ENCODE measurements around the gene ZNF638.
"Not testable (repeated sequence)": the region's sequence is repeated elsewhere in the genome, so short reads cannot be mapped to it uniquely, and the experiment has no call there.

Gene ZNF638

GRCh38 chr2:71331581-71332434, at the start of gene ZNF638:
Gene ZNF638, plus strand, starts transcription at chr2:71331782. Its CDS starts 17,173 bp downstream, at chr2:71348955.
- DNase-seq = peak; percentile 76 to 91 (median 81)

- no peak for DNase-seq
Measured at GRCh38 chr2:71281950-71282349, 49.6 kb upstream of the ZNF638 start.

GRCh38 chr2:71282493-71282892, 49.1 kb upstream of the ZNF638 start:
- no peak for DNase-seq

- no peak for DNase-seq
Measured at GRCh38 chr2:71283131-71283530, 48.5 kb upstream of the ZNF638 start.

- no peak for DNase-seq
Measured at GRCh38 chr2:71285706-71286105, 45.9 kb upstream of the ZNF638 start.

GRCh38 chr2:71291398-71291797, 40.2 kb upstream of the ZNF638 start:
- DNase-seq = no peak

GRCh38 chr2:71292159-71292558, 39.4 kb upstream of the ZNF638 start:
- no peak for DNase-seq

GRCh38 chr2:71298914-71299313, 32.7 kb upstream of the ZNF638 start:
- DNase-seq = no peak

GRCh38 chr2:71299507-71299906, 32.1 kb upstream of the ZNF638 start:
- no peak for DNase-seq

GRCh38 chr2:71303849-71304248, 27.7 kb upstream of the ZNF638 start:
- no peak for DNase-seq

GRCh38 chr2:71306762-71307161, 24.8 kb upstream of the ZNF638 start:
- DNase-seq = no peak

GRCh38 chr2:71313016-71313766, 18.4 kb upstream of the ZNF638 start:
- DNase-seq = no peak

GRCh38 chr2:71317060-71317459, 14.5 kb upstream of the ZNF638 start:
- no peak for DNase-seq

GRCh38 chr2:71317900-71318299, 13.7 kb upstream of the ZNF638 start:
- not testable (repeated sequence) for DNase-seq

- DNase-seq = no peak
Measured at GRCh38 chr2:71323386-71323785, 8.2 kb upstream of the ZNF638 start.

GRCh38 chr2:71326968-71327367, 4.6 kb upstream of the ZNF638 start:
- no peak for DNase-seq

GRCh38 chr2:71327916-71328315, 3.7 kb upstream of the ZNF638 start:
- no peak for DNase-seq

- DNase-seq = no peak
Measured at GRCh38 chr2:71330155-71330554, 1.4 kb upstream of the ZNF638 start.

- DNase-seq = no peak
Measured at GRCh38 chr2:71330585-71331330, 824 bp upstream of the ZNF638 start.

GRCh38 chr2:71331331-71331580, 326 bp upstream of the ZNF638 start:
- DNase-seq = peak in 1 of 4 experiments; percentile 22

GRCh38 chr2:71332435-71332796, 834 bp downstream of the ZNF638 start:
- no peak for DNase-seq

GRCh38 chr2:71333619-71334018, 2.0 kb downstream of the ZNF638 start:
- DNase-seq = no peak

- DNase-seq = no peak
Measured at GRCh38 chr2:71336384-71336783, 4.8 kb downstream of the ZNF638 start.

GRCh38 chr2:71336802-71337201, 5.2 kb downstream of the ZNF638 start:
- DNase-seq = no peak
